HG02588 (cell line): ENCODE data around the gene ABLIM1.

ENCODE experiments used
- ATAC-seq: cut with Tn5 transposase; IDR thresholded peaks from one replicate; pipeline ENCODE4 v1.9.1; 2021; ENCODE audit warnings: mild to moderate bottlenecking, moderate library complexity; ENCODE audit not compliant: unreplicated experiment

The ABLIM1 gene

GRCh38 chr10:114649217-114649903 is 8.7 kb downstream of the ABLIM1 start:
- ATAC-seq = no peak

GRCh38 chr10:114648368-114648767 is 9.7 kb downstream of the ABLIM1 start:
- no peak for ATAC-seq

- no peak for ATAC-seq
These were observed 10.4 kb downstream of the ABLIM1 start for GRCh38 chr10:114647545-114648138.

GRCh38 chr10:114646426-114646825 is 11.6 kb downstream of the ABLIM1 start:
- ATAC-seq = no peak

GRCh38 chr10:114645706-114646105 is 12.4 kb downstream of the ABLIM1 start:
- no peak for ATAC-seq

GRCh38 chr10:114643158-114643557 is 14.9 kb downstream of the ABLIM1 start:
- ATAC-seq = no peak

- ATAC-seq = no peak
These were observed 15.3 kb downstream of the ABLIM1 start for GRCh38 chr10:114642729-114643128.

- ATAC-seq = peak; percentile 47
These were observed 19.1 kb downstream of the ABLIM1 start for GRCh38 chr10:114638821-114639625.

- no peak for ATAC-seq
These were observed 22.1 kb downstream of the ABLIM1 start for GRCh38 chr10:114635797-114636550.

- no peak for ATAC-seq
These were observed 23.0 kb downstream of the ABLIM1 start for GRCh38 chr10:114635101-114635500.

- ATAC-seq = no peak
These were observed 23.5 kb downstream of the ABLIM1 start for GRCh38 chr10:114634609-114634979.

GRCh38 chr10:114632869-114633715 is 25.0 kb downstream of the ABLIM1 start:
- peak; percentile 41 for ATAC-seq

- peak; percentile 73 for ATAC-seq
These were observed 26.2 kb downstream of the ABLIM1 start for GRCh38 chr10:114631666-114632417.

- ATAC-seq = no peak
These were observed 26.9 kb downstream of the ABLIM1 start for GRCh38 chr10:114631090-114631665.

GRCh38 chr10:114629824-114630730 is 28.0 kb downstream of the ABLIM1 start:
- ATAC-seq = no peak

- no peak for ATAC-seq
These were observed 28.8 kb downstream of the ABLIM1 start for GRCh38 chr10:114629083-114629823.

GRCh38 chr10:114628106-114628505 is 30.0 kb downstream of the ABLIM1 start:
- no peak for ATAC-seq

- no peak for ATAC-seq
These were observed 31.2 kb downstream of the ABLIM1 start for GRCh38 chr10:114626841-114627240.
